Amygdala (tissue), 56 donors: ENCODE data around the gene CCDC192.
"Not testable (repeated sequence)": the region's sequence is repeated elsewhere in the genome, so short reads cannot be mapped to it uniquely, and the experiment has no call there.

Experiments used
- DNase-seq, 56 donors: peaks; one replicate each; lab custom pipeline; 2025; lab: John Stamatoyannopoulos, UW

Gene CCDC192

GRCh38 chr5:127697894-127698600 lies 5.1 kb upstream of the CCDC192 start:
- DNase-seq, result no peak

GRCh38 chr5:127699416-127699815 lies 3.8 kb upstream of the CCDC192 start:
- DNase-seq, result no peak

DNA sequence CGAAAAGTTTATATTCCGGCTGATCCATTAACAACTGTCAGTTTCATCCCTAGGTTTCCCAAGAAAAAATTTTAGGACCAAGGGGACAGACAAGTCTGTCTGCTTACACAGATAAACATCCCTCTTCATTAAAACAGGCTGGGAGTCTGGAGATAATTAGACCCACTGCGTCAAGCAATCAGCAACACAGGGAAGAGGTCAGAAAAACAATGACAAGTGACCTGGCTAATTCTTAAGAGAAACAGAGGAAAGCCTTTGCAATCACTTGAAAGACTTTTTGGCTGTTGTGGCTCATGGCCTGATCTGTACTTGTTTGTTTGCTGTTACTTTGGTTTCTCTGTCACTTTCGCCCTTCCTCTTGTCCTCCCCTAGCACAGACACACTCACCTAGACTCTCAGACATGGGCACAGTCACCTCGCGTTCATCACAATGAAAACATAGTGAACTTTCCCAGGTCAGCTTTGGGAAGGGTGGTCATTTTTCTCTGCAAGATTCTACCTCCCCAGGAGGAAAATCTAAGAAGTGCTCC lies 2.9 kb upstream of the CCDC192 start:
- no peak for DNase-seq

GRCh38 chr5:127702434-127702833 lies 757 bp upstream of the CCDC192 start:
- no peak for DNase-seq

GRCh38 chr5:127705120-127705892 lies 2.1 kb downstream of the CCDC192 start:
- DNase-seq, result no peak

DNA sequence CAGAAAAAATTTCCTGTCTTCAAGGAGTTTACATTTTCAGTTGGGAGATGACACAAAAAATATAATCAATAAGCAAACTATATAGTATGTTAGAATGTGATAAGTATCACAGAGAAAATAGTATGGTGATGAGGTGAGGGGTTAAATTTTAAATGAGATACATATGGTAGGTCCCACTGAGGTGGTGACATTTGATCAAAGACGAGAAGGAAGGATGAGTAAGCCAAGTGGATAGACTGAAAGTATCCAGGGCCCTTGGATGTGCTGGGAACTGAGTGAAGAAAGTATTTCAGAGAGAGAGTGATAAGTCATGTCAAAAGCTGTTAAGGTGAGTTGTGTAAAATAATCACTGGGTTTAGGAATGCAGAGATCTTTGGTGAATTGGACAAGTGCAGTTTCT lies 3.5 kb downstream of the CCDC192 start:
- no peak for DNase-seq

GRCh38 chr5:127707209-127707608 lies 4.0 kb downstream of the CCDC192 start:
- no peak for DNase-seq

DNA sequence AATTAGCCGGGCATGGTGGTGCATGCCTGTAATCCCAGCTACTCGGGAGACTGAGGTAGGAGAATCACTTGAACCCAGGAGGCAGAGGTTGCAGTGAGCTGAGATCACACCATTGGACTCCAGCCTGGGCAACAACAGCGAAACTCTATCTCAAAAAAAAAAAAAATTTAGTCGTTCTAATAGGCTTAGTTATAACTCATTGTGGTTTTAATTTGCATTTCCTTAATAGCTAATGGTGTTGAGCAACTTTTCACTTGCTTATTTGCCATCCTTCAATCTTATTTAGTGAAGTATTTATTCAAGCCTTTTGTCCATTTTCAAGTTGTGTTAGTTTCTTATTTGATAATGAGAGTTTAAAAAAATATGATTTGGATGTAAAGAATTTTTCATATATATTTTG lies 9.9 kb downstream of the CCDC192 start:
- DNase-seq, result not testable (repeated sequence)

DNA sequence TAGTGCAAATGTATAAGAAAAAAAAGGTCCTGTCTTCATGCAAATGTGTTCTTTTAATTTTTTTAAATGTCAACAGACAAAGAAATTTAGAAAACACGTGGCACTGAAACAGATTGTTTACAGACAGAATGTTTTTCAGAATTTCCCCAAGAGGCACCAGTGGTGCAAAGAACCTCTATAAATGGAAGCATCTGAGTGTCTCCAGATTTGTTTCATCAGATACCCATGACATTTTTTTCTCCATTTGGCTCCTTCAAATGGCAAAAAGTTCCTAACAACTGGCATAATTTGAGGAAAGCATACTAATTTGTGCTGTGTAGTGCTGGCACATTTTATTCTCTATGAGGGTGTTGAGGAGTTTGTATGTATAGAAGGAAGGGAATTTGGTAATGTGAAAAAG lies 15.0 kb downstream of the CCDC192 start:
- no peak for DNase-seq

- no peak for DNase-seq
These were observed 20.4 kb downstream of the CCDC192 start for GRCh38 chr5:127723571-127723970.

DNA sequence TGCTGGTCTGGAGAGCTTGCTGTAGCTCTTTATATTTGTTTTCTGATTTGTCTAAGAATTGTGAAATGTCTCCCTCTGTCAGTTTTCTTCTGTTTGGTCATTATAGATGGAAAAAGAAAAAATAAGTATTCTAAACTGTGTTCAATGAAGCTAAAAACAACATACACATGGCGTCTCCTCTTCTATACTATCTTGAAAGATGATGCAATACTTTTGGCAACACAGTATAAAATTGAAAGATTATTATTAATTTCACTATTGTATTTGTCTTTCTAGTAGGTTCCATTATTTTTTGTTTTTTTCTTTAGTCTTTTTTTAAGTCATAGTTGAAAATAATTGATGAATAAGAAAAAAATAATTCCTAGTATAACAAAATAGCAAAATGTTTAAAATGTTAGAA lies 22.5 kb downstream of the CCDC192 start:
- DNase-seq, result no peak

DNA sequence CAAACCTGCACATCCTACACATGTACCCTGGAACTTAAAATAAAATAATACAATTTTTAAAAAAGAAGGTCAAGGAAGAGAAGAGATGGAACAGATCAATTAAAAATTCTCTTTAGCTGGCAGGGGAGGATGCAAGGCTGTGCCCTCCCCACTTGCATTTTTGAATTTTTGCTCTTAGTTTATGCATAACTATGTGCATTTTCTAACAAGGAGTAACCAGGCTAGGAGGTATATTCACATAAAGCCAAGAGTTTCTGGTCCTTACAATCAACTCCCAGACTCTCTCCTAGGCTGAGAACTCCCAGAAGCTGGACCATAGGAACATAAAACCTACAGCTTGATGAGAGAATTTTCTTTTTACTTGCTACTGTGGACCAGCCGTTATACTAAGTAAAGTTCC lies 29.8 kb downstream of the CCDC192 start:
- DNase-seq, result no peak

DNA sequence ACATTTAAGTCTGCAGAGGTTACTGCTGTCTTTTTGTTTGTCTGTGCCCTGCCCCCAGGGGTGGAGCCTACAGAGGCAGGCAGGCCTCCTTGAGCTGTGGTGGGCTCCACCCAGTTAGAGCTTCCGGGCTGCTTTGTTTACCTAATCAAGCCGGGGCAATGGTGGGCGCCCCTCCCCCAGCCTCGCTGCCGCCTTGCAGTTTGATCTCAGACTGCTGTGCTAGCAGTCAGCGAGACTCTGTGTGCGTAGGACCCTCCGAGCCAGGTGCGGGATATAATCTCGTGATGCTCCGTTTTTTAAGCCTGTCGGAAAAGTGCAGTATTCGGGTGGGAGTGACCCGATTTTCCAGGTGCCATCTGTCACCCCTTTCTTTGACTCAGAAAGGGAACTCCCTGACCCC lies 36.2 kb downstream of the CCDC192 start:
- DNase-seq, result not testable (repeated sequence)

GRCh38 chr5:127739807-127740384 lies 36.7 kb downstream of the CCDC192 start:
- no peak for DNase-seq

DNA sequence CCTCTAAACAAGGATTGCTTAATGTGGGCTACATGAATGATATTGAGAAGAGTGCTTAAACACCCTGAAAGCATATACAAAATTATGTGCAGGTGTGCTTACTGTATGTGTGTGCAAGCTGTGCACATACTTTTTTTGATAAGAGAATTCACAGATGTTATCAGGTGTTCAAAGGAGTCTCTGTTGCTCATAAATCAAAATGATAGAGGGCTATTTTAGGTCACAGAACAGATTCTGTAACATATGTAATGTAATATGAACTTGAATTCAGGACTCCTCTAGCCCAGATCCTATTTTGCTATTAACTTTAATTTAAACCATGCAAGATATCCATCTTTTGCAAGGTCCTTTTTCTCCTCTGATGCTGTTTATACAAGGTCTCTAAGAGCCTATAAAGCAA lies 38.2 kb downstream of the CCDC192 start:
- DNase-seq, result no peak

DNA sequence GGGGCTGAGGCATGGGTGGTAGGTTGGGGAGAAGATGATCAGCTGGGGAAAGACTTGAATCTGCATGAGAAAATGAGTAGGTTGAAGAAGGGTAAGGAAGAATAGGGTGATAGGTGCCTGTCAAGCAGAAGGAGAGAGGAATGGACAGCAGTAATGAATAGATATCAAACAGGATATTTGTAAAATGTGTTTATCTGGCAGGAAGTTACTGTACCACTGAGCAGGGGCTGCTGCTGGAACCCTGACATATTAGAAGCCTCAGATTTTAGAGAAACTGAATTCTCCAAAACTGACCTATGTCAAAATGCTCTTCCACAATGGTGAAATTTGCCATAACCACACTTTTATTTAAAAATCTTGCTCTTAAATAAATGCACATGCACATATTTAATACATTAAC lies 41.0 kb downstream of the CCDC192 start:
- no peak for DNase-seq

DNA sequence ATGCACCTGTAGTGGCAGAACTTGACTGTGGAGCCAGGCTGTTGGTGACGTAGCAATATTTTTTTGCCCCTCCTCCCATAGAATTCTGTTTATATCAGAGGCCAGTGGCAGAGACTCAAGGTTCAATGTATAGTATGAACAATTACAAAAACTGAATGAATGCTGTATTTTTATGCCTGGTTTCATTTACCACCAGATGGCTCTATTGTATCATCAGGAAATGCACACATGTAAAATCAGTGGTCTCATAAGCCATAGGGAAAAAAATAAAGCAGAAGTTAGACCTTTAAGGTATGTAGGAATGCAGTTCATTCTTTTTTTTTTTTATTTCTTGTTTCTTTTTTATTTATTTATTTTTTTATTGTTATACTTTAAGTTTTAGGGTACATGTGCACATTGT lies 43.6 kb downstream of the CCDC192 start:
- no peak for DNase-seq

DNA sequence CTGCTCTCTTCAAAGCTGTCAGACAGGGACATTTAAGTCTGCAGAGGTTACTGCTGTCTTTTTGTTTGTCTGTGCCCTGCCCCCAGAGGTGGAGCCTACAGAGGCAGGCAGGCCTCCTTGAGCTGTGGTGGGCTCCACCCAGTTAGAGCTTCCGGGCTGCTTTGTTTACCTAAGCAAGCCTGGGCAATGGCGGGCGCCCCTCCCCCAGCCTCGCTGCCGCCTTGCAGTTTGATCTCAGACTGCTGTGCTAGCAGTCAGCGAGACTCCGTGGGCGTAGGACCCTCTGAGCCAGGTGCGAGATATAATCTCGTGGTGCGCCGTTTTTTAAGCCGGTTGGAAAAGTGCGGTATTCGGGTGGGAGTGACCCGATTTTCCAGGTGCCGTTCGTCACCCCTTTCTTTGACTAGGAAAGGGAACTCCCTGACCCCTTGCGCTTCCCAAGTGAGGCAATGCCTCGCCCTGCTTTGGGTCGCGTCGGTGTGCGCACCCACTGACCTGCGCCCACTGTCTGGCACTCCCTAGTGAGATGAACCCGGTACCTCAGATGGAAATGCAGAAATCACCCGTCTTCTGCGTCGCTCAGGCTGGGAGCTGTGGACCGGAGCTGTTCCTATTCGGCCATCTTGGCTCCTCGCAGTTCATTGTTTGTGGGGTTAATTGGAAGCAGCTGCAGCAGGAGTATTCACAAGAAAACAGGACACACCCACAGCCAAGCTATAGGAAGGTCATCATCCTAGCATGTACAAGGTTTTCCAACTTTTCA lies 49.5 kb downstream of the CCDC192 start:
- DNase-seq, result not testable (repeated sequence)

GRCh38 chr5:127754259-127754658 lies 51.1 kb downstream of the CCDC192 start:
- DNase-seq, result no peak

GRCh38 chr5:127754706-127755105 lies 51.5 kb downstream of the CCDC192 start:
- DNase-seq, result no peak

- peak in 19 of 56 donors; percentile 0 to 52 (median 7) for DNase-seq
These were observed 54.4 kb downstream of the CCDC192 start for GRCh38 chr5:127757576-127757975.
